GM23248 (cell line): ENCODE results near the gene OPTN. TPM values are rescaled to one million over a fixed set of nuclear protein-coding genes. Genes with fewer than 3 reads are reported as not detected.

Experiments
- DNase-seq: peaks from one replicate; pipeline ENCODE4 v3.0.0-alpha.2; 2015
- H2AFZ ChIP-seq: fragments of 200-600 bp; sonication (generic); 2 replicates; pipeline ENCODE4 v1.6.1; 2016; ENCODE audit warnings: antibody characterized with exemption
- H3F3A ChIP-seq: fragments of 200-600 bp; sonication (generic); 2 replicates; pipeline ENCODE4 v1.6.1; 2016; ENCODE audit warnings: mild to moderate bottlenecking, antibody characterized with exemption, mixed run types; ENCODE audit not compliant: insufficient read depth
- H3K27ac ChIP-seq: fragments of 200-600 bp; sonication (generic); 2 replicates; pipeline ENCODE4 v1.5.1; 2016; ENCODE audit warnings: mild to moderate bottlenecking
- H3K27me3 ChIP-seq: fragments of 200-600 bp; sonication (generic); replicated peaks from 2 replicates; pipeline ENCODE4 v1.6.1; 2016; ENCODE audit warnings: mild to moderate bottlenecking; ENCODE audit not compliant: insufficient read depth
- H3K36me3 ChIP-seq: fragments of 200-600 bp; sonication (generic); 2 replicates; pipeline ENCODE4 v1.6.1; 2016; ENCODE audit warnings: low read depth, mild to moderate bottlenecking
- H3K4me1 ChIP-seq: fragments of 200-600 bp; sonication (generic); 2 replicates; pipeline ENCODE4 v1.6.1; 2016; ENCODE audit warnings: mild to moderate bottlenecking; ENCODE audit not compliant: insufficient read depth
- H3K4me2 ChIP-seq: fragments of 200-600 bp; sonication (generic); one replicate; pipeline ENCODE4 v1.6.1; 2016; ENCODE audit warnings: mild to moderate bottlenecking; ENCODE audit not compliant: unreplicated experiment
- H3K4me3 ChIP-seq: fragments of 200-600 bp; sonication (generic); 2 replicates; pipeline ENCODE4 v1.5.1; 2016; ENCODE audit warnings: mild to moderate bottlenecking
- H3K79me2 ChIP-seq: fragments of 200-600 bp; sonication (generic); 2 replicates; pipeline ENCODE4 v1.6.1; 2016; ENCODE audit warnings: mild to moderate bottlenecking; ENCODE audit not compliant: insufficient read depth
- H3K9ac ChIP-seq: fragments of 200-600 bp; sonication (generic); 2 replicates; pipeline ENCODE4 v1.6.1; 2016; ENCODE audit warnings: mild to moderate bottlenecking
- H3K9me2 ChIP-seq: fragments of 200-600 bp; sonication (generic); 2 replicates; pipeline ENCODE4 v1.6.1; 2016; ENCODE audit warnings: mixed run types, mild to moderate bottlenecking, moderate library complexity; ENCODE audit not compliant: insufficient read depth
- H3K9me3 ChIP-seq: fragments of 200-600 bp; sonication (generic); one replicate; pipeline ENCODE4 v1.6.1; 2017; ENCODE audit warnings: low read depth
- H4K20me1 ChIP-seq: fragments of 200-600 bp; sonication (generic); 2 replicates; pipeline ENCODE4 v1.6.0; 2016; ENCODE audit not compliant: insufficient read depth
- EZH2 ChIP-seq: fragments of 200-600 bp; sonication (generic); IDR thresholded peaks from 2 replicates; pipeline ENCODE4 v1.6.1; 2018; ENCODE audit warnings: antibody characterized with exemption, mild to moderate bottlenecking; ENCODE audit not compliant: insufficient read depth, poor library complexity, severe bottlenecking
- EZH2phosphoT487 ChIP-seq: fragments of 200-600 bp; sonication (generic); IDR thresholded peaks from 2 replicates; pipeline ENCODE4 v1.6.1; 2018; ENCODE audit warnings: antibody characterized with exemption, moderate library complexity, mild to moderate bottlenecking, low read depth; ENCODE audit not compliant: insufficient read depth
- WGBS, 2 experiments: methylation state at CpG; one replicate each; pipeline ENCODE4 v1.1.6; 2015 to 2017; ENCODE audit warnings: low lambda C conversion rate in 2 of 2, low coverage in 1 of 2; ENCODE audit errors: missing lambda C conversion rate in 2 of 2; 5-methylcytosine and 5-hydroxymethylcytosine counted together
- in situ Hi-C: fragments of 300-500 bp; cut with MboI; formaldehyde crosslinking; loops from 2 replicates; pipeline ENCODE4 v1.15.0; 2020
- polyA plus RNA-seq: library from polyadenylated mRNA; unstranded; fragments of >200 nt; fragmentation: Nextera tagmentation; extraction: Ambion mirVana; gene quantifications from 2 replicates; pipeline ENCODE4 v1.2.1, GENCODE V29; 2016
- total RNA-seq: library from RNA; depleted of rRNA; stranded (reverse); fragments of >200 nt; shearing (Covaris generic); gene quantifications from 2 replicates; pipeline ENCODE4 v1.2.3, GENCODE V29; 2014

Gene OPTN
- total and polyA plus RNA-seq, 2 experiments from 2014 or later = 50.6 to 109 TPM

- DNase-seq = peak; percentile 11
- H2AFZ ChIP-seq = no peak overlapping the region
- 38 to 44% methylated on average over 3 of the region's 3 CpGs for WGBS, 2 experiments
- 0 out of 2 replicates have a peak, but pooled peaks cover 4% of the 10 kb centered on the region for H3K4me1 ChIP-seq
- H4K20me1 ChIP-seq = no peaks in the 10 kb centered on the region
- H3K27ac ChIP-seq = no peak overlapping the region
- no peaks in the 10 kb centered on the region for H3K36me3 ChIP-seq
- H3K79me2 ChIP-seq = peaks cover under 1% of the 10 kb centered on the region
- H3K4me2 ChIP-seq = no peak overlapping the region
- H3K9ac ChIP-seq = no peak overlapping the region
- H3K27me3 ChIP-seq = no peaks in the 10 kb centered on the region
- H3F3A ChIP-seq = no peaks in the 10 kb centered on the region; the same call in 1 of the 2 replicates
- H3K4me3 ChIP-seq = no peak overlapping the region
- no peaks in the 10 kb centered on the region for H3K9me2 ChIP-seq
- H3K9me3 ChIP-seq = no peaks in the 10 kb centered on the region
- TF ChIP-seq EZH2 = no peak
- TF ChIP-seq EZH2phosphoT487 = no peak
- in situ Hi-C loops = loop anchor here (25.0 kb wide), 1 partner anchor 833 kb away; no protein-coding TSS in a partner anchor
Observed at GRCh38 chr10:13095094-13095493, 4.9 kb upstream of the OPTN start.

- no peaks in the 10 kb centered on the region for H3K9me3 ChIP-seq
- H3K79me2 ChIP-seq = peaks cover 9% of the 10 kb centered on the region
- TF ChIP-seq EZH2 (no peak), EZH2phosphoT487 (no peak)
- H2AFZ ChIP-seq = no peak overlapping the region
- DNase-seq = no peak
- no peak overlapping the region for H3K4me3 ChIP-seq
- H3K27ac ChIP-seq = no peak overlapping the region
- no peaks in the 10 kb centered on the region; the same call in 1 of the 2 replicates for H3F3A ChIP-seq
- H4K20me1 ChIP-seq = no peaks in the 10 kb centered on the region
- H3K36me3 ChIP-seq = no peaks in the 10 kb centered on the region
- no peak overlapping the region for H3K9ac ChIP-seq
- in situ Hi-C loops = loop anchor here (25.0 kb wide), 1 partner anchor 834 kb away; no protein-coding TSS in a partner anchor
- H3K9me2 ChIP-seq = no peaks in the 10 kb centered on the region
- H3K4me2 ChIP-seq = no peak overlapping the region
- 93 to 94% methylated on average over 2 of the region's 2 CpGs for WGBS, 2 experiments
- H3K27me3 ChIP-seq = no peaks in the 10 kb centered on the region
- 0 out of 2 replicates have a peak, but pooled peaks cover 4% of the 10 kb centered on the region for H3K4me1 ChIP-seq
Observed at GRCh38 chr10:13095929-13096328, 4.0 kb upstream of the OPTN start.

GRCh38 chr10:13099144-13099665 is 758 bp upstream of the OPTN start:
- peak overlapping the region; percentile 93 for H2AFZ ChIP-seq
- no peaks in the 10 kb centered on the region; the same call in 1 of the 2 replicates for H3F3A ChIP-seq
- no peaks in the 10 kb centered on the region for H3K27me3 ChIP-seq
- H3K27ac ChIP-seq = peak overlapping the region; percentile 62
- WGBS, 2 experiments = 3 to 5% methylated on average over 11 to 14 of the region's 14 CpGs
- H3K4me1 ChIP-seq = peaks cover 20% of the 10 kb centered on the region; the same call in 1 of the 2 replicates
- in situ Hi-C loops = loop anchor here (25.0 kb wide), 1 partner anchor 837 kb away; no protein-coding TSS in a partner anchor
- H3K9me3 ChIP-seq = no peaks in the 10 kb centered on the region
- TF ChIP-seq EZH2phosphoT487 (no peak), EZH2 (no peak)
- peak overlapping the region; percentile 90 for H3K4me3 ChIP-seq
- peaks cover 41% of the 10 kb centered on the region for H3K79me2 ChIP-seq
- no peaks in the 10 kb centered on the region for H3K9me2 ChIP-seq
- H4K20me1 ChIP-seq = no peaks in the 10 kb centered on the region
- peak overlapping the region; percentile 94 for H3K4me2 ChIP-seq
- no peaks in the 10 kb centered on the region for H3K36me3 ChIP-seq
- peak; percentile 81 for DNase-seq
- peak overlapping the region; percentile 90 for H3K9ac ChIP-seq

GRCh38 chr10:13100349-13101294 is 659 bp downstream of the OPTN start:
- Histone ChIP-seq H3K27ac (peak overlapping the region; percentile 62), H3K4me1 (peaks cover 23% of the 10 kb centered on the region; the same call in 1 of the 2 replicates), H3K9me3 (no peaks in the 10 kb centered on the region), H3K79me2 (peaks cover 55% of the 10 kb centered on the region), H3K4me2 (peak overlapping the region; percentile 96), H3K9me2 (no peaks in the 10 kb centered on the region), H3K27me3 (no peaks in the 10 kb centered on the region), H3F3A (no peaks in the 10 kb centered on the region; the same call in 1 of the 2 replicates), H4K20me1 (no peaks in the 10 kb centered on the region), H2AFZ (peak overlapping the region; percentile 79), H3K4me3 (peak overlapping the region; percentile 90), H3K36me3 (no peaks in the 10 kb centered on the region; the same call in 1 of the 2 replicates), H3K9ac (peak overlapping the region; percentile 90)
- in situ Hi-C loops = no loop called here
- WGBS, 2 experiments = 1 to 2% methylated on average over 18 to 35 of the region's 35 CpGs
- TF ChIP-seq EZH2 (no peak), EZH2phosphoT487 (no peak)
- DNase-seq = peak; percentile 71
